ENCODE results near the gene COQ7.

COQ7 gene

GRCh38 chr16:19102187-19102872 is 34.9 kb downstream of the COQ7 start:
- TF ChIP-seq, protein P1, sequence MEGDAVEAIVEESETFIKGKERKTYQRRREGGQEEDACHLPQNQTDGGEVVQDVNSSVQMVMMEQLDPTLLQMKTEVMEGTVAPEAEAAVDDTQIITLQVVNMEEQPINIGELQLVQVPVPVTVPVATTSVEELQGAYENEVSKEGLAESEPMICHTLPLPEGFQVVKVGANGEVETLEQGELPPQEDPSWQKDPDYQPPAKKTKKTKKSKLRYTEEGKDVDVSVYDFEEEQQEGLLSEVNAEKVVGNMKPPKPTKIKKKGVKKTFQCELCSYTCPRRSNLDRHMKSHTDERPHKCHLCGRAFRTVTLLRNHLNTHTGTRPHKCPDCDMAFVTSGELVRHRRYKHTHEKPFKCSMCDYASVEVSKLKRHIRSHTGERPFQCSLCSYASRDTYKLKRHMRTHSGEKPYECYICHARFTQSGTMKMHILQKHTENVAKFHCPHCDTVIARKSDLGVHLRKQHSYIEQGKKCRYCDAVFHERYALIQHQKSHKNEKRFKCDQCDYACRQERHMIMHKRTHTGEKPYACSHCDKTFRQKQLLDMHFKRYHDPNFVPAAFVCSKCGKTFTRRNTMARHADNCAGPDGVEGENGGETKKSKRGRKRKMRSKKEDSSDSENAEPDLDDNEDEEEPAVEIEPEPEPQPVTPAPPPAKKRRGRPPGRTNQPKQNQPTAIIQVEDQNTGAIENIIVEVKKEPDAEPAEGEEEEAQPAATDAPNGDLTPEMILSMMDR (IDR thresholded peaks at IDR 0.05; ENCODE audit: control insufficient read depth, insufficient read depth, low read depth, low read length, missing control alignments) = no peak
- DNase-seq (ENCODE audit: low read depth) = no peak
- no peak overlapping the region for H3K4me3 ChIP-seq (ENCODE audit: control insufficient read depth, low read depth, low read length)

- TF ChIP-seq, protein P1 (IDR thresholded peaks at IDR 0.05; ENCODE audit: control insufficient read depth, insufficient read depth, low read depth, low read length, missing control alignments) = no peak
- DNase-seq (ENCODE audit: low read depth) = no peak
Measured at GRCh38 chr16:19104607-19105006, 37.2 kb downstream of the COQ7 start.

DNA sequence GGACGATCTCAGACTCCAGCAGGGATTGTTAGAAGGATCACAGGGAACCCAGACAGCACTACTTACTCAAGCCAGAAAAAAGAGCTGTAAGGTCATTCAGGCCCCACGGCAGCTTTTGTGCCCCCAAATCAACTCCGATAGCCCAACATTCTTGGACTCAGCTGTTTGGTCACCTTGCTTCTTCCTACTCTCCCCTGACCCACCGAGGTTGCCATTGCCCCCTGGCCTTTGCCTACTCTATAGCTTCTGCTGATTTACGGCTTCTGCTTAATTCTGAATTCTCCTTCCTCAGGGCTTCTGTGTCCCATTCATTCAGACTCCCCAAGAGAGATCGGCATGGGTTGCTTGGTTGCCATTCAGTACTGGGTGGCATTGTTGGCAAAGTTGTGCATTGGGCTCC is 37.7 kb downstream of the COQ7 start:
- H3K4me3 ChIP-seq (ENCODE audit: control insufficient read depth, low read depth, low read length) = no peak overlapping the region
- no peak for DNase-seq (ENCODE audit: low read depth)
- TF ChIP-seq, protein P1 (IDR thresholded peaks at IDR 0.05; ENCODE audit: control insufficient read depth, insufficient read depth, low read depth, low read length, missing control alignments) = no peak

More at GRCh38 chr16:19104607-19105006, 37.2 kb downstream of the COQ7 start:
- no peak overlapping the region for H3K4me3 ChIP-seq (ENCODE audit: control insufficient read depth, low read depth, low read length)

- no peak overlapping the region for H3K4me3 ChIP-seq (ENCODE audit: control insufficient read depth, low read depth, low read length)
- no peak for DNase-seq (ENCODE audit: low read depth)
Measured at GRCh38 chr16:19105891-19106624, 38.6 kb downstream of the COQ7 start.

DNA sequence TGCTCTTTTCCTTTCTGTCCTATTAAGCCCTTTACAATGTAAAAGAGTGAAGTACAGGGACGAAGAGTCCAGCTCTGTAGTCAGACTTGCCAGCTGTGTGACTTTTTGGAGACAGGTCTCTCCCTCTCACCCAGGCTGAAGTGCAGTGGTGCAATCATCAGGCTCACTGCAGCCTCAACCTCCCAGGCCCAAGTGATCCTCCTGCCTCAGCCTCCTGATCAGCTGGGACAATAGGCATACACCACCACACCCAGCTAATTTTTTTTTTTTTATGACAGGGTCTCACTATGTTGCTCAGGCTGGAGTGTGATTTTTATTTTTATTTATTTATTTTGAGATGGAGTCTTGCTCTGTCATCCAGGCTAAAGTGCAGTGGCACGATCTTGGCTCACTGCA is 39.2 kb downstream of the COQ7 start:
- H3K4me3 ChIP-seq (ENCODE audit: control insufficient read depth, low read depth, low read length) = no peak overlapping the region
- TF ChIP-seq, protein P1 (IDR thresholded peaks at IDR 0.05; ENCODE audit: control insufficient read depth, insufficient read depth, low read depth, low read length, missing control alignments) = no peak
- no peak for DNase-seq (ENCODE audit: low read depth)

More at GRCh38 chr16:19105891-19106624, 38.6 kb downstream of the COQ7 start:
- TF ChIP-seq, protein P1 (IDR thresholded peaks at IDR 0.05; ENCODE audit: control insufficient read depth, insufficient read depth, low read depth, low read length, missing control alignments) = no peak

DNA sequence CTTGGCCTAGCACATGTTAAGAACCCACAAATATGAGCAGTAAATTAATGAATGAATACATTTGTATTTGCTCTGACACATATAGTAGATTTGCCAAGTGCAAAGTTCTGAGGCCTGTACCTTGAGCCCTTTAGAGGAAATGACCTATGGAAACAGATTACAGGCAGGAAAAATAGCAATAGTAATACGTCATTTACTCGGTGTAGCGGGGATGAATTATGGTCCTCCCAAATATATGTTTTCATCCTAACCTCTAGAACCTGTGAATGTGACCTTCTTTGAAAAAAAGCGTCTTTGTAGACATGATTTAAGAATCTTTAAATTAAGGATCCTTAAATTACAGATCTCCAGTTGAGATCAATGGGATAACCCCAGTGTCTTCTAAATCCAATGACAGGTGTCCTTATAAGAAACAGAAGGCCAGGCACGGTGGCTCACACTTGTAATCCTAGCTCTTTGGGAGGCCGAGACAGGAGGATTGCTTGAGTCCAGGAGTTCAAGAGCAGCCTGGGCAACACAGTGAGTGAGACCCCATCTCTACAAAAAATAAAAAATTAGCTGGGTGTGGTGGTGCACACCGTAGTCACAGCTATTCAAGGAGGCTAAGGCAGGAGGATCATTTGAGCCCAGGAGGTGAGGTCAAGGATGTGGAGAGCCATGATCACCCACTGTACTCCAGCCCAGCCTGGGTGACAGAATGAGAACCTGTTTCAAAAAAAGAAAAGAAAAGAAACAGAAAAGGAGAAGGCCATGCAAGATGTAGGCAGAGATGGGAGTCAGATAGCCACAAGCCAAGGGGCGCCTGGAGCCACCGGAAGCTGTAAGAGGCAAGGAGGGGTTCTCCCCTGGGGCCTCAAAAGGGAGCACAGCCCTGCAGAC is 41.2 kb downstream of the COQ7 start:
- DNase-seq (ENCODE audit: low read depth) = no peak
- no peak overlapping the region for H3K4me3 ChIP-seq (ENCODE audit: control insufficient read depth, low read depth, low read length)
- TF ChIP-seq, protein P1 (IDR thresholded peaks at IDR 0.05; ENCODE audit: control insufficient read depth, insufficient read depth, low read depth, low read length, missing control alignments) = no peak
